HepG2 (cell line): ENCODE measurements around the gene EFNA3. TPM values are rescaled to one million over a fixed set of nuclear protein-coding genes. Genes with fewer than 3 reads are reported as not detected.
A peak's percentile ranks its signal among the peaks of the same experiment; 100 is the strongest.

Experiments used
- ATRX ChIP-seq: sonication (generic); formaldehyde crosslinking; IDR thresholded peaks from 2 replicates; pipeline ENCODE4 v1.4.0; 2020; ENCODE audit warnings: missing genetic modification reagents, borderline replicate concordance
- DMAP1 ChIP-seq: IDR thresholded peaks from 2 replicates; pipeline ENCODE4 v1.6.1; 2016
- DZIP1 ChIP-seq: sonication (generic); formaldehyde crosslinking; IDR thresholded peaks from 2 replicates; pipeline ENCODE4 v1.5.0; 2020; ENCODE audit warnings: mild to moderate bottlenecking, missing genetic modification reagents
- ELF1 ChIP-seq: sonication (generic); formaldehyde crosslinking; IDR thresholded peaks from 2 replicates; pipeline ENCODE4 v1.4.0; 2020; ENCODE audit warnings: missing genetic modification reagents
- ELF4 ChIP-seq: sonication (generic); formaldehyde crosslinking; IDR thresholded peaks from 2 replicates; pipeline ENCODE4 v1.5.0; 2020; ENCODE audit warnings: missing genetic modification reagents, mild to moderate bottlenecking, moderate library complexity, borderline replicate concordance
- FIP1L1 ChIP-seq: fragments of 200-400 bp; formaldehyde crosslinking; IDR thresholded peaks from 2 replicates; pipeline ENCODE4 v1.6.1; 2018; ENCODE audit warnings: low read depth, mild to moderate bottlenecking, low read length, moderate library complexity, borderline replicate concordance; ENCODE audit not compliant: insufficient read depth
- GTF3A ChIP-seq: sonication (generic); formaldehyde crosslinking; conservative IDR thresholded peaks from 2 replicates; pipeline ENCODE4 v1.4.0; 2020; ENCODE audit warnings: mild to moderate bottlenecking, missing genetic modification reagents
- HDAC1 ChIP-seq: sonication (generic); formaldehyde crosslinking; IDR thresholded peaks from 2 replicates; pipeline ENCODE4 v1.5.1; 2020; ENCODE audit warnings: mild to moderate bottlenecking, missing genetic modification reagents
- HNF1A ChIP-seq, 2 experiments: sonication (generic) in 1 of 2; formaldehyde crosslinking in 1 of 2; IDR thresholded peaks; 2 replicates each; pipeline versions ENCODE4 v1.4.0 to v1.6.1; 2016 to 2020; ENCODE audit warnings: borderline replicate concordance in 1 of 2, low read depth in 1 of 2, mild to moderate bottlenecking in 1 of 2, missing genetic modification reagents in 1 of 2
- IKZF4 ChIP-seq: sonication (generic); formaldehyde crosslinking; IDR thresholded peaks from 2 replicates; pipeline ENCODE4 v1.5.1; 2020; ENCODE audit warnings: borderline replicate concordance, mild to moderate bottlenecking, low read depth, missing genetic modification reagents; ENCODE audit errors: not compliant biosample characterization
- POLR2A ChIP-seq, 2 experiments: IDR thresholded peaks; 2 replicates each; pipeline ENCODE4 v1.6.1; 2011; ENCODE audit warnings: low read depth in 2 of 2, low read length in 2 of 2, mild to moderate bottlenecking in 1 of 2, moderate library complexity in 1 of 2; ENCODE audit not compliant: insufficient read depth in 1 of 2
- RBM22 ChIP-seq: fragments of 200-400 bp; formaldehyde crosslinking; optimal IDR thresholded peaks from 2 replicates; pipeline ENCODE3; 2017; ENCODE audit warnings: mild to moderate bottlenecking, low read length, moderate library complexity
- SALL1 ChIP-seq: sonication (generic); formaldehyde crosslinking; IDR thresholded peaks from 2 replicates; pipeline ENCODE4 v1.8.0; 2022; ENCODE audit warnings: mild to moderate bottlenecking, missing genetic modification reagents
- SKI ChIP-seq: fragments of 450-650 bp; IDR thresholded peaks from one replicate; pipeline ENCODE4 v1.6.1; 2018; ENCODE audit warnings: mild to moderate bottlenecking; ENCODE audit not compliant: partially characterized antibody
- SPEN ChIP-seq: sonication (generic); formaldehyde crosslinking; IDR thresholded peaks from 2 replicates; pipeline ENCODE4 v1.5.1; 2020; ENCODE audit warnings: low read depth, mild to moderate bottlenecking, missing genetic modification reagents
- STAT5B ChIP-seq: sonication (generic); formaldehyde crosslinking; IDR thresholded peaks from 2 replicates; pipeline ENCODE4 v1.4.0; 2020; ENCODE audit warnings: missing genetic modification reagents
- YEATS2 ChIP-seq: sonication (generic); formaldehyde crosslinking; IDR thresholded peaks from 2 replicates; pipeline ENCODE4 v1.4.0; 2020; ENCODE audit warnings: missing genetic modification reagents, borderline replicate concordance
- ZFP37 ChIP-seq: sonication (generic); formaldehyde crosslinking; IDR thresholded peaks from 2 replicates; pipeline ENCODE4 v1.4.0; 2020; ENCODE audit warnings: missing genetic modification reagents, borderline replicate concordance
- ZNF317 ChIP-seq: sonication (generic); formaldehyde crosslinking; IDR thresholded peaks from 2 replicates; pipeline ENCODE4 v1.5.0; 2020; ENCODE audit warnings: mild to moderate bottlenecking, missing genetic modification reagents
- ZNF329 ChIP-seq: sonication (generic); formaldehyde crosslinking; IDR thresholded peaks from 2 replicates; pipeline ENCODE4 v1.9.0; 2021; ENCODE audit warnings: low read depth, mild to moderate bottlenecking, missing genetic modification reagents
- ZNF367 ChIP-seq: sonication (generic); formaldehyde crosslinking; IDR thresholded peaks from 2 replicates; pipeline ENCODE4 v1.4.0; 2020; ENCODE audit warnings: missing genetic modification reagents, borderline replicate concordance
- ZNF598 ChIP-seq: sonication (generic); formaldehyde crosslinking; IDR thresholded peaks from 2 replicates; pipeline ENCODE4 v1.5.1; 2020; ENCODE audit warnings: mild to moderate bottlenecking, missing genetic modification reagents, borderline replicate concordance
- ZNF629 ChIP-seq: sonication (generic); formaldehyde crosslinking; conservative IDR thresholded peaks from 2 replicates; pipeline ENCODE4 v1.5.0; 2020; ENCODE audit warnings: missing genetic modification reagents
- ZNF740 ChIP-seq: sonication (generic); formaldehyde crosslinking; IDR thresholded peaks from 2 replicates; pipeline ENCODE4 v1.4.0; 2020; ENCODE audit warnings: missing genetic modification reagents
- ZNF747 ChIP-seq: sonication (generic); formaldehyde crosslinking; IDR thresholded peaks from 2 replicates; pipeline ENCODE4 v1.8.1; 2023; ENCODE audit warnings: missing genetic modification reagents, mild to moderate bottlenecking, borderline replicate concordance
- polyA plus RNA-seq, 8 experiments: library from polyadenylated mRNA; depleted of rRNA in 3 of 8; stranded (reverse) in 7 of 8; unstranded in 1 of 8; fragments of >200 nt; fragmentation: Illumina TruSeq in 4 of 8; extraction: Trizol in 4 of 8; gene quantifications; 2 replicates each; pipeline versions ENCODE4 v1.2.1 to v1.2.3, GENCODE V29; 2011 to 2016; ENCODE audit warnings: low read depth in 4 of 8, missing spikeins in 1 of 8, mixed read lengths in 1 of 8; ENCODE audit not compliant: insufficient read depth in 1 of 8
- total RNA-seq, 5 experiments: library from RNA; depleted of rRNA; stranded (reverse); fragments of >200 nt; fragmentation: Illumina TruSeq; extraction: Trizol; gene quantifications; 2 replicates each; pipeline ENCODE4 v1.2.3, GENCODE V29; 2016; ENCODE audit warnings: low read depth in 1 of 5

The EFNA3 gene
- total and polyA plus RNA-seq, 2 of the 13 experiments (the other 11 are each of a cell fraction or from before 2014, with no cell fraction given) = 1.0 to 5.7 TPM

- TF ChIP-seq DZIP1 (CRISPR knock-in tag) (no peak), ZNF629 (no peak), ZNF317 (no peak), STAT5B (CRISPR knock-in tag) (no peak), HDAC1 (CRISPR knock-in tag) (0 out of 2 replicates have a peak, but pooled peaks have one; percentile 37), IKZF4 (CRISPR knock-in tag) (no peak), HNF1A (IDR thresholded peaks at IDR 0.05; ENCODE audit: low read depth) (no peak), HNF1A (CRISPR knock-in tag; IDR thresholded peaks at IDR 0.05; ENCODE audit: borderline replicate concordance) (no peak), ZNF747 (CRISPR knock-in tag) (no peak), ELF4 (CRISPR knock-in tag) (no peak), POLR2A (IDR thresholded peaks at IDR 0.05; ENCODE audit: insufficient read depth in 1 of 2, low read depth in 2 of 2, low read length in 2 of 2) (no peak), ZNF740 (CRISPR knock-in tag) (no peak), ZNF329 (CRISPR knock-in tag) (0 out of 2 replicates have a peak, but pooled peaks have one; percentile 7), DMAP1 (CRISPR knock-in tag) (0 out of 2 replicates have a peak, but pooled peaks have one; percentile 2), SKI (no peak), YEATS2 (CRISPR knock-in tag) (no peak), SALL1 (no peak), GTF3A (no peak), ELF1 (CRISPR knock-in tag) (no peak), ZNF598 (CRISPR knock-in tag) (no peak), ZNF367 (CRISPR knock-in tag) (no peak), FIP1L1 (no peak), ATRX (no peak), SPEN (CRISPR knock-in tag) (peak; percentile 10; the same call in 1 of the 2 replicates), ZFP37 (CRISPR knock-in tag) (no peak), RBM22 (no peak)
Observed at GRCh38 chr1:155043793-155044192, 34.8 kb upstream of the EFNA3 start (continued).
